Measurements from ENCODE around the gene KIAA0825. TPM values are rescaled to one million over a fixed set of nuclear protein-coding genes. Genes with fewer than 3 reads are reported as not detected.

KIAA0825 gene
- total RNA-seq, 1 experiment from 2014 or later: 1.6 TPM

- ChIA-PET CTCF (no interaction called here), POLR2A (interaction anchor here (0.6 kb wide), 1 partner anchor 10 kb away, joined by 3 read pairs; no protein-coding TSS in a partner anchor)
- intact Hi-C loops (cut with micrococcal nuclease; ENCODE audit: unreplicated experiment) (no loop called here), in situ Hi-C loops (cut with HindIII; ENCODE audit: low pct_unique_long_range_greater_than_20kb, low sequenced_read_pairs) (no loop called here)
- H3K4me1 ChIP-seq (ENCODE audit: control insufficient read depth, insufficient read depth, low read length): no peaks in the 10 kb centered on the region
- H3K4me3 ChIP-seq (ENCODE audit: low read depth in 2 of 2, low read length in 2 of 2): no peak overlapping the region
- no peak for ATAC-seq
- no peak overlapping the region for H3K27ac ChIP-seq (ENCODE audit: low read length)
- BruUV-seq (replicated peaks): no TSS peak
- H3K9me3 ChIP-seq (ENCODE audit: control insufficient read depth, insufficient read depth, low read depth, low read length): no peaks in the 10 kb centered on the region
- no peak for DNase-seq (ENCODE audit: low read depth, low spot score)
- H3K27me3 ChIP-seq (ENCODE audit: control insufficient read depth, insufficient read depth, low read length): no peaks in the 10 kb centered on the region
- no peaks in the 10 kb centered on the region for H3K36me3 ChIP-seq (ENCODE audit: control insufficient read depth, insufficient read depth, low read length)
- TF ChIP-seq POLR2AphosphoS5 (IDR thresholded peaks at IDR 0.05; ENCODE audit: low read depth, low read length): no peak
- no peak for TF ChIP-seq REST (IDR thresholded peaks at IDR 0.05; ENCODE audit: insufficient read depth in 1 of 2, low read depth in 2 of 2, low read length in 1 of 2)
- no peak for TF ChIP-seq SIN3A (IDR thresholded peaks at IDR 0.05; ENCODE audit: borderline replicate concordance, insufficient read depth, low read depth, low read length)
- TF ChIP-seq CTCF (IDR thresholded peaks at IDR 0.05): no peak
- TF ChIP-seq TCF7L2 (IDR thresholded peaks at IDR 0.05; ENCODE audit: low read depth, low read length): no peak
Observed at GRCh38 chr5:94467954-94468930, 150.2 kb downstream of the KIAA0825 start.

- H3K4me1 ChIP-seq (ENCODE audit: control insufficient read depth, insufficient read depth, low read length): no peaks in the 10 kb centered on the region
- no peaks in the 10 kb centered on the region for H3K9me3 ChIP-seq (ENCODE audit: control insufficient read depth, insufficient read depth, low read depth, low read length)
- H3K27me3 ChIP-seq (ENCODE audit: control insufficient read depth, insufficient read depth, low read length): no peaks in the 10 kb centered on the region
- ChIA-PET POLR2A (no interaction called here), CTCF (no interaction called here)
- ATAC-seq: no peak
- intact Hi-C loops (cut with micrococcal nuclease; ENCODE audit: unreplicated experiment): no loop called here
- no peaks in the 10 kb centered on the region for H3K36me3 ChIP-seq (ENCODE audit: control insufficient read depth, insufficient read depth, low read length)
- DNase-seq (ENCODE audit: low read depth, low spot score): no peak
- no peak overlapping the region for H3K4me3 ChIP-seq (ENCODE audit: low read depth in 2 of 2, low read length in 2 of 2)
- no peak overlapping the region for H3K27ac ChIP-seq (ENCODE audit: low read length)
- in situ Hi-C loops (cut with HindIII; ENCODE audit: low pct_unique_long_range_greater_than_20kb, low sequenced_read_pairs): no loop called here
- no peak for TF ChIP-seq SIN3A (IDR thresholded peaks at IDR 0.05; ENCODE audit: borderline replicate concordance, insufficient read depth, low read depth, low read length)
- no peak for TF ChIP-seq REST (IDR thresholded peaks at IDR 0.05; ENCODE audit: insufficient read depth in 1 of 2, low read depth in 2 of 2, low read length in 1 of 2)
- no peak for TF ChIP-seq TCF7L2 (IDR thresholded peaks at IDR 0.05; ENCODE audit: low read depth, low read length)
- TF ChIP-seq CTCF (IDR thresholded peaks at IDR 0.05): no peak
- no peak for TF ChIP-seq POLR2AphosphoS5 (IDR thresholded peaks at IDR 0.05; ENCODE audit: low read depth, low read length)
- BruUV-seq (replicated peaks): no TSS peak
Observed at GRCh38 chr5:94467346-94467953, 151.0 kb downstream of the KIAA0825 start.

All from Panc1 (cell line).